Endothelial cell of hepatic sinusoid (primary cell): Measurements from ENCODE around the gene ADGRG3.

Experiments used
- in situ Hi-C: cut with HindIII; loops from 2 replicates; pipeline ENCODE4 v1.10.0; 2017; ENCODE audit warnings: low sequenced_read_pairs

The ADGRG3 gene

GRCh38 chr16:57668263-57668571 is at the start of gene ADGRG3:
TSS of gene ADGRG3 (plus strand) at chr16:57668306. CDS start at chr16:57668348, 42 bp downstream.
- in situ Hi-C loops, result no loop called here

- in situ Hi-C loops, result no loop called here
Observed at GRCh38 chr16:57619133-57619605, 48.9 kb upstream of the ADGRG3 start.

- in situ Hi-C loops, result no loop called here
Observed at GRCh38 chr16:57619606-57620334, 48.3 kb upstream of the ADGRG3 start.

- in situ Hi-C loops, result no loop called here
Observed at GRCh38 chr16:57620335-57621231, 47.5 kb upstream of the ADGRG3 start.

- in situ Hi-C loops, result no loop called here
Observed at GRCh38 chr16:57621521-57622271, 46.4 kb upstream of the ADGRG3 start.

- in situ Hi-C loops, result no loop called here
Observed at GRCh38 chr16:57622361-57623250, 45.5 kb upstream of the ADGRG3 start.

- in situ Hi-C loops, result no loop called here
Observed at GRCh38 chr16:57623251-57624043, 44.7 kb upstream of the ADGRG3 start.

- in situ Hi-C loops, result no loop called here
Observed at GRCh38 chr16:57624044-57624688, 43.9 kb upstream of the ADGRG3 start.

- in situ Hi-C loops, result no loop called here
Observed at GRCh38 chr16:57624806-57625500, 43.2 kb upstream of the ADGRG3 start.

GRCh38 chr16:57626420-57627170 is 41.5 kb upstream of the ADGRG3 start:
- in situ Hi-C loops, result no loop called here

- in situ Hi-C loops, result no loop called here
Observed at GRCh38 chr16:57627184-57627871, 40.8 kb upstream of the ADGRG3 start.

- in situ Hi-C loops, result no loop called here
Observed at GRCh38 chr16:57628008-57628781, 39.9 kb upstream of the ADGRG3 start, which contains the start of gene ADGRG1. TSS of gene ADGRG1 (plus strand) at chr16:57628630. CDS start at chr16:57650288, 21,658 bp downstream.

- in situ Hi-C loops, result no loop called here
Observed at GRCh38 chr16:57628783-57629293, 39.3 kb upstream of the ADGRG3 start.

- in situ Hi-C loops, result no loop called here
Observed at GRCh38 chr16:57629516-57630406, 38.3 kb upstream of the ADGRG3 start.

GRCh38 chr16:57630407-57630797 is 37.7 kb upstream of the ADGRG3 start:
- in situ Hi-C loops, result no loop called here
